ENCODE data around the gene GOT1.
A peak's percentile ranks its signal among the peaks of the same experiment; 100 is the strongest.

Gene GOT1

DNA sequence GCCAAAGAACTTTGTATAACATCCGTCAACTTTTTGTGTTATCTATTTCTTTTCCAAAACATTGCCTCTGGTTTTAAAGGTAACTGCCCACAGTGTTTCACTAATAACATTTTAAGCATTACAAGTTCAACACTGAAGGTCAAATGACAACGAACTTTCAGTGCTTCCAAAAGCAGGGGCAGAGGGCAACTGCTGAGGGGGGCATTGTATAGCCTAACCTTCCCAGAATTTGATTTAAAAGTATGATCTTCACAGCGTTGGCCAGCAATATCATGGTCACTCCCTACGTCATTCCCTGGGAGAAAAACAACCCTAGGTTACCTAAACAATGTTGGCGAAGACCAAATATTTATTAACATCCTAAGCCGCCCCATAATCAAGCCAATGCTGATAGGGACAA is 2.5 kb upstream of the GOT1 start:
- H3K4me3 ChIP-seq (ENCODE audit: low read depth, low read length) = no peak overlapping the region
- TF ChIP-seq, protein P1, sequence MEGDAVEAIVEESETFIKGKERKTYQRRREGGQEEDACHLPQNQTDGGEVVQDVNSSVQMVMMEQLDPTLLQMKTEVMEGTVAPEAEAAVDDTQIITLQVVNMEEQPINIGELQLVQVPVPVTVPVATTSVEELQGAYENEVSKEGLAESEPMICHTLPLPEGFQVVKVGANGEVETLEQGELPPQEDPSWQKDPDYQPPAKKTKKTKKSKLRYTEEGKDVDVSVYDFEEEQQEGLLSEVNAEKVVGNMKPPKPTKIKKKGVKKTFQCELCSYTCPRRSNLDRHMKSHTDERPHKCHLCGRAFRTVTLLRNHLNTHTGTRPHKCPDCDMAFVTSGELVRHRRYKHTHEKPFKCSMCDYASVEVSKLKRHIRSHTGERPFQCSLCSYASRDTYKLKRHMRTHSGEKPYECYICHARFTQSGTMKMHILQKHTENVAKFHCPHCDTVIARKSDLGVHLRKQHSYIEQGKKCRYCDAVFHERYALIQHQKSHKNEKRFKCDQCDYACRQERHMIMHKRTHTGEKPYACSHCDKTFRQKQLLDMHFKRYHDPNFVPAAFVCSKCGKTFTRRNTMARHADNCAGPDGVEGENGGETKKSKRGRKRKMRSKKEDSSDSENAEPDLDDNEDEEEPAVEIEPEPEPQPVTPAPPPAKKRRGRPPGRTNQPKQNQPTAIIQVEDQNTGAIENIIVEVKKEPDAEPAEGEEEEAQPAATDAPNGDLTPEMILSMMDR (IDR thresholded peaks at IDR 0.05; ENCODE audit: low read depth, low read length) = no peak
- no peaks in the 10 kb centered on the region for H3K27me3 ChIP-seq (ENCODE audit: insufficient read depth, low read depth, severe bottlenecking)
- H3K36me3 ChIP-seq = peaks cover under 1% of the 10 kb centered on the region
- no peak overlapping the region for H3K27ac ChIP-seq
- no peaks in the 10 kb centered on the region for H3K9me3 ChIP-seq (ENCODE audit: severe bottlenecking)
- no peak for DNase-seq

DNA sequence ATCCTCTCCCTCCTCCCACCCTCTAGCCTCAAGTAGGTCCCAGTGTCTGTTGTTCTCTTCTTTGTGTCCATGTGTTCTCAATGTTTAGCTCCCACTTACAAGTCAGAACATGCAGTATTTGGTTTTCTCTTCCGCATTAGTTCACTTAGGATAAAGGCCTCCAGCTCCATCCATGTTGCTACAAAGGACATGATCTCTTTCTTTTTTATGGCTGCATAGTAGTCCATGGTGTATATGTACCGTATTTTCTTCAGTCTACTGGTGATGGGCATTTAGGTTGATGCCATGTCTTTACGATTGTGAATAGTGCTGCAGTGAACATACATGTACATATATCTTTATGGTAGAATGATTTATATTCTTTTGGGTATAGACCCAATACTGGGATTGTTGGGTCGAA is 1.6 kb upstream of the GOT1 start:
- Histone ChIP-seq H3K4me3 (ENCODE audit: low read depth, low read length) (no peak overlapping the region), H3K27ac (no peak overlapping the region), H3K36me3 (peaks cover 2% of the 10 kb centered on the region), H3K9me3 (ENCODE audit: severe bottlenecking) (no peaks in the 10 kb centered on the region), H3K27me3 (ENCODE audit: insufficient read depth, low read depth, severe bottlenecking) (no peaks in the 10 kb centered on the region)
- DNase-seq = no peak
- TF ChIP-seq, protein P1 (IDR thresholded peaks at IDR 0.05; ENCODE audit: low read depth, low read length) = no peak

DNA sequence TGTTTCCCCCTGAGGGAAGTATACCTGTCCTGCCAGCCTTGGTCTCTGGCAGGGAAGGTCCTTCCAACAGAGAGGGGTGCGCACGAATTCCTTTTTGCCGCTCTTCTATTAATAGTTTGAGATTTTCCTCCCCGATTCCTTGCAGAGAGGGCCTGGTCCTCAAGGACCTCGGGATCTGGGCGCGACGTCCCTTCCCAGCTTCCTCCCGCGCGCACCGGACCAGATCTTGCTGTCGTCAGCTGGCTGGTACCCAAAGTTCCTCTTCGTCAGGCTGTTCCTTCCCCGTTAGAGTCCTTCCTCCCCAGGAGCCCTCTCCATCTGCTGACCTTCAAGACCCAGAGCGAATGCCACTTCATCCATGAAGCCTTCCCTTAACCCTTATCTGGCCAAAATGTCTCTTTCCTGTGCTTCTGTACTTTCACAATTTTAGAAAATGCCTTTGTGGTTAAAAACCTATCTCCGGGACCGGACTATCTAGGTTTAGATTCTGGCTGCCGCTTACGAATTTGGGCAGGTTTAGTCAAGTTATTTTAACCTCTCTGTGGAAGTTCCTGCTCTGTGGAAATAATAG is 851 bp upstream of the GOT1 start:
- Histone ChIP-seq H3K36me3 (peaks cover 2% of the 10 kb centered on the region), H3K27me3 (ENCODE audit: insufficient read depth, low read depth, severe bottlenecking) (no peaks in the 10 kb centered on the region), H3K4me3 (ENCODE audit: low read depth, low read length) (peak overlapping the region; percentile 89), H3K27ac (peak overlapping the region; percentile 82), H3K9me3 (ENCODE audit: severe bottlenecking) (no peaks in the 10 kb centered on the region)
- TF ChIP-seq, protein P1 (IDR thresholded peaks at IDR 0.05; ENCODE audit: low read depth, low read length) = no peak
- DNase-seq = peak; percentile 34

DNA sequence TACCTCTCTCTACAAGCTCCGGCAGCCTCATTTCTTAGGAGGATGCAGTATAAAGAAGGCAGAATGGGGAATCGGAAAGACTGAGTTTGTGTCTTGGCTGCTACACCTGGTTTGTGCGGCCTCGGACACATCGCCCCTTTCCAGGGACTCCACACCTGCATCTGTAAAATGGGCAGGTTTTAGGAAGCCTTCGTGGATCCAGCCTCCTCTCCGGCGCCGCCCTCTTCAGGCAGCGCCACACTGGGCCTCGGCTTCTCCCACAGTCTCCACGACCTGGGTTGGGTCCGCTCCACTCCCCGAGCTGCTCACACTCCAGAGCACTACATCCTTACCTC is 341 bp downstream of the GOT1 start:
- Histone ChIP-seq H3K27me3 (ENCODE audit: insufficient read depth, low read depth, severe bottlenecking) (no peaks in the 10 kb centered on the region), H3K4me3 (ENCODE audit: low read depth, low read length) (peak overlapping the region; percentile 89), H3K27ac (peak overlapping the region; percentile 81), H3K36me3 (peaks cover 2% of the 10 kb centered on the region; the same call in 1 of the 2 replicates), H3K9me3 (ENCODE audit: severe bottlenecking) (no peaks in the 10 kb centered on the region)
- no peak for DNase-seq
- TF ChIP-seq, protein P1 (IDR thresholded peaks at IDR 0.05; ENCODE audit: low read depth, low read length) = no peak

DNA sequence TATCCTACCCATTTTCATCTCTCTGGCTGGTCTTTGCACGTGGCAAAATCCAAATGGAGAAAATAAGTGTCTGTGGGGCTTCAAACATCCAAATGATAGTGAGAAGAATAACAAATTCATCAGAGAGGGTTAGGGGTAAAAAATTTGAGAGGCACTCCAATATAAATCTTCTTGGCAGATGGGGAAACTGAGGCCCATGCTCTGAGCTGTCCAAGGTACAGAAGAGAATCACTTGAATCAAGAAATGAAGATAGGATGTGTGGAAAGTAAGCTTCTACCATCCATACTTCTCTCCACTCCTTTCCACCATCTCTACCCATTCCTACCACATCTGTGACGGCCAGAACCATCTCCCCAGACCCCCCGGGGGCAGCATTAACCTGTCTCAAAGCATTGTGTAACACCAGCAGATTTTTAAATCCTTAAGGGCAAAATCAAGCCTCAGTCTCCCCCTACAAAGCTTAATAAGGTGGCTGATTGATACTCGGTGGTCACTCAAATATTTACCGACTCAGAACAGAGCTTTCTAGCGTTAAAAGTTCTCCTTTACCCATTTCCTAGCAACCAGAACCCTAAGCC is 818 bp downstream of the GOT1 start:
- peaks cover 7% of the 10 kb centered on the region; the same call in 1 of the 2 replicates for H3K36me3 ChIP-seq
- DNase-seq = no peak
- H3K27ac ChIP-seq = peak overlapping the region; percentile 81; the same call in 1 of the 2 replicates
- no peaks in the 10 kb centered on the region for H3K9me3 ChIP-seq (ENCODE audit: severe bottlenecking)
- no peaks in the 10 kb centered on the region for H3K27me3 ChIP-seq (ENCODE audit: insufficient read depth, low read depth, severe bottlenecking)
- TF ChIP-seq, protein P1 (IDR thresholded peaks at IDR 0.05; ENCODE audit: low read depth, low read length) = no peak
- peak overlapping the region; percentile 89 for H3K4me3 ChIP-seq (ENCODE audit: low read depth, low read length)
